ENCODE data around the gene XRCC1.

The XRCC1 gene

GRCh38 chr19:43533546-43534304 lies 41.6 kb downstream of the XRCC1 start:
- H2BK120ac ChIP-seq (ENCODE audit: low read depth, low read length), result no peak overlapping the region
- peaks cover 9 to 30% of the 10 kb centered on the region in 2 donors for H3K36me3 ChIP-seq (replicated peaks in 1 of 2; ENCODE audit: control insufficient read depth in 2 of 2, insufficient read depth in 2 of 2, low read length in 2 of 2)
- peaks cover 4 to 6% of the 10 kb centered on the region in 2 donors for H3K9me3 ChIP-seq (replicated peaks in 1 of 2; ENCODE audit: control insufficient read depth in 2 of 2, insufficient read depth in 1 of 2, low read depth in 1 of 2, low read length in 2 of 2)
- no CpG with 5 or more reads among the region's 41 CpGs for WGBS, 2 donors (ENCODE audit: extremely low coverage in 2 of 2, insufficient read length in 2 of 2, insufficient replicate concordance in 1 of 2)
- no peak overlapping the region for H3K9ac ChIP-seq (ENCODE audit: low read depth, low read length, poor library complexity)
- peak overlapping the region; percentile 88 for H2AFZ ChIP-seq (ENCODE audit: low read length)
- H3K4me3 ChIP-seq (ENCODE audit: low read length in 2 of 2), result peak overlapping the region; percentile 43 to 69
- H4K8ac ChIP-seq (ENCODE audit: low read depth, low read length), result no peak overlapping the region
- H3K79me1 ChIP-seq (ENCODE audit: low read depth, low read length), result no peaks in the 10 kb centered on the region
- H2BK15ac ChIP-seq (ENCODE audit: low read length), result no peak overlapping the region
- no peak overlapping the region for H3K14ac ChIP-seq (ENCODE audit: low read length)
- DNase-seq (ENCODE audit: low spot score), result peak; percentile 99
- H3K27ac ChIP-seq (replicated peaks; ENCODE audit: low read length), result peak overlapping the region; percentile 81
- H3K4me1 ChIP-seq (ENCODE audit: control insufficient read depth in 2 of 2, insufficient read depth in 1 of 2, low read depth in 1 of 2, low read length in 2 of 2), result peaks cover 8 to 13% of the 10 kb centered on the region in 2 donors
- H3K23ac ChIP-seq (ENCODE audit: low read depth, low read length, poor library complexity), result peak overlapping the region; percentile 32
- no peak overlapping the region for H2AK5ac ChIP-seq (ENCODE audit: low read depth, low read length)
- H3K4me2 ChIP-seq (ENCODE audit: insufficient read depth, low read length, poor library complexity, severe bottlenecking), result peak overlapping the region; percentile 65
- H2BK5ac ChIP-seq (ENCODE audit: low read length), result no peak overlapping the region
- no peak overlapping the region for H2BK12ac ChIP-seq (ENCODE audit: low read length)
- no peak overlapping the region for H3K4ac ChIP-seq (ENCODE audit: low read length)
- H3K27me3 ChIP-seq (ENCODE audit: control insufficient read depth in 3 of 3, insufficient read depth in 3 of 3, low read depth in 1 of 3, low read length in 3 of 3), result no peaks in the 10 kb centered on the region
- no peak overlapping the region for H4K91ac ChIP-seq (ENCODE audit: low read depth, low read length, poor library complexity)
- H3K18ac ChIP-seq (ENCODE audit: low read length), result peak overlapping the region; percentile 80

- no peaks in the 10 kb centered on the region for H3K9me3 ChIP-seq (replicated peaks in 1 of 2; ENCODE audit: control insufficient read depth in 2 of 2, insufficient read depth in 1 of 2, low read depth in 1 of 2, low read length in 2 of 2)
- H3K36me3 ChIP-seq (replicated peaks in 1 of 2; ENCODE audit: control insufficient read depth in 2 of 2, insufficient read depth in 2 of 2, low read length in 2 of 2), result peaks cover 3 to 24% of the 10 kb centered on the region in 2 donors
- H2BK15ac ChIP-seq (ENCODE audit: low read length), result no peak within 1 kb of the TSS
- H2BK120ac ChIP-seq (ENCODE audit: low read depth, low read length), result no peak within 1 kb of the TSS
- no peak within 1 kb of the TSS for H3K4ac ChIP-seq (ENCODE audit: low read length)
- peak within 1 kb of the TSS; percentile 89 for H3K18ac ChIP-seq (ENCODE audit: low read length)
- peak within 1 kb of the TSS; percentile 43 to 69 for H3K4me3 ChIP-seq (ENCODE audit: low read length in 2 of 2)
- peaks cover 8 to 13% of the 10 kb centered on the region in 2 donors for H3K4me1 ChIP-seq (ENCODE audit: control insufficient read depth in 2 of 2, insufficient read depth in 1 of 2, low read depth in 1 of 2, low read length in 2 of 2)
- no peak within 1 kb of the TSS for H2BK12ac ChIP-seq (ENCODE audit: low read length)
- DNase-seq (ENCODE audit: low spot score), result peak; percentile 93
- no peak within 1 kb of the TSS for H4K91ac ChIP-seq (ENCODE audit: low read depth, low read length, poor library complexity)
- peak within 1 kb of the TSS; percentile 79 for H3K9ac ChIP-seq (ENCODE audit: low read depth, low read length, poor library complexity)
- H3K27me3 ChIP-seq (ENCODE audit: control insufficient read depth in 3 of 3, insufficient read depth in 3 of 3, low read depth in 1 of 3, low read length in 3 of 3), result no peaks in the 10 kb centered on the region
- H2AFZ ChIP-seq (ENCODE audit: low read length), result peak within 1 kb of the TSS; percentile 88
- H2BK5ac ChIP-seq (ENCODE audit: low read length), result no peak within 1 kb of the TSS
- H3K4me2 ChIP-seq (ENCODE audit: insufficient read depth, low read length, poor library complexity, severe bottlenecking), result peak within 1 kb of the TSS; percentile 65
- H3K14ac ChIP-seq (ENCODE audit: low read length), result no peak within 1 kb of the TSS
- WGBS, 2 donors (ENCODE audit: extremely low coverage in 2 of 2, insufficient read length in 2 of 2, insufficient replicate concordance in 1 of 2), result no CpG with 5 or more reads among the region's 47 CpGs
- peak within 1 kb of the TSS; percentile 81 for H3K27ac ChIP-seq (replicated peaks; ENCODE audit: low read length)
- H4K8ac ChIP-seq (ENCODE audit: low read depth, low read length), result no peak within 1 kb of the TSS
- peak within 1 kb of the TSS; percentile 76 for H2AK5ac ChIP-seq (ENCODE audit: low read depth, low read length)
- no peaks in the 10 kb centered on the region for H3K79me1 ChIP-seq (ENCODE audit: low read depth, low read length)
- peak within 1 kb of the TSS; percentile 32 for H3K23ac ChIP-seq (ENCODE audit: low read depth, low read length, poor library complexity)
Observed at GRCh38 chr19:43532962-43533545, 42.3 kb downstream of the XRCC1 start, which contains the start of gene ZNF575. Gene ZNF575, plus strand, starts transcription at chr19:43533188. Its CDS starts 1,235 bp downstream, at chr19:43534423.

DNA sequence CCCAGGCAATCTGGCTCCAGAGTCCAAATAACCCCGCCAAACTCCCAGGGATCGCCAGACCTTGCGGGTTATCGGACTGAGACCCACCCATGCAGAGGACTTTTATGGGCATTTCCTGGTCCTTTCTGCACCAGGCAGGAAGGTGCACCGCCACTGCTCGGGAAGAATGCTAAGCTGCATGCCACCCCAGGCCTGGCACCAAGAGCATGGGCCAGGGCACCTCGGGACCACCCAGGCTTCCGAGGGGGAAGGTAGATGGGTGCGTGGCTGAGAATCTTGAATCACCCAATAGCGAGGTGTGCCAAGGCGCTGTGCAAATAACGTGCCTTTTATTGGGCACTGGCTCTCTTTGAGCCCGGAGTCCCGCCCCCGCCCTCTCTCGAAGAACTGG lies 42.8 kb downstream of the XRCC1 start:
- H3K36me3 ChIP-seq (replicated peaks in 1 of 2; ENCODE audit: control insufficient read depth in 2 of 2, insufficient read depth in 2 of 2, low read length in 2 of 2), result peaks cover 3 to 19% of the 10 kb centered on the region in 2 donors
- peak overlapping the region; percentile 89 for H3K18ac ChIP-seq (ENCODE audit: low read length)
- no peak for DNase-seq (ENCODE audit: low spot score)
- no peak overlapping the region for H2BK120ac ChIP-seq (ENCODE audit: low read depth, low read length)
- no peak overlapping the region for H4K91ac ChIP-seq (ENCODE audit: low read depth, low read length, poor library complexity)
- no peak overlapping the region for H4K8ac ChIP-seq (ENCODE audit: low read depth, low read length)
- H3K27ac ChIP-seq (replicated peaks; ENCODE audit: low read length), result peak overlapping the region; percentile 81
- peak overlapping the region; percentile 88 for H2AFZ ChIP-seq (ENCODE audit: low read length)
- peak overlapping the region; percentile 63 for H3K4me2 ChIP-seq (ENCODE audit: insufficient read depth, low read length, poor library complexity, severe bottlenecking)
- H3K27me3 ChIP-seq (ENCODE audit: control insufficient read depth in 3 of 3, insufficient read depth in 3 of 3, low read depth in 1 of 3, low read length in 3 of 3), result peaks cover 0 to 2% (median 0%) of the 10 kb centered on the region in 3 experiments
- no peak overlapping the region for H3K4ac ChIP-seq (ENCODE audit: low read length)
- no peak overlapping the region for H3K23ac ChIP-seq (ENCODE audit: low read depth, low read length, poor library complexity)
- H2BK12ac ChIP-seq (ENCODE audit: low read length), result no peak overlapping the region
- no peak overlapping the region for H2BK5ac ChIP-seq (ENCODE audit: low read length)
- H3K4me1 ChIP-seq (ENCODE audit: control insufficient read depth in 2 of 2, insufficient read depth in 1 of 2, low read depth in 1 of 2, low read length in 2 of 2), result peaks cover 8 to 15% of the 10 kb centered on the region in 2 donors
- no CpG with 5 or more reads among the region's 16 CpGs for WGBS, 2 donors (ENCODE audit: extremely low coverage in 2 of 2, insufficient read length in 2 of 2, insufficient replicate concordance in 1 of 2)
- peak overlapping the region; percentile 79 for H3K9ac ChIP-seq (ENCODE audit: low read depth, low read length, poor library complexity)
- no peak overlapping the region for H2BK15ac ChIP-seq (ENCODE audit: low read length)
- H3K4me3 ChIP-seq (ENCODE audit: low read length in 2 of 2), result peak overlapping the region; percentile 43 to 69
- no peaks in the 10 kb centered on the region for H3K79me1 ChIP-seq (ENCODE audit: low read depth, low read length)
- H3K14ac ChIP-seq (ENCODE audit: low read length), result no peak overlapping the region
- H3K9me3 ChIP-seq (replicated peaks in 1 of 2; ENCODE audit: control insufficient read depth in 2 of 2, insufficient read depth in 1 of 2, low read depth in 1 of 2, low read length in 2 of 2), result no peaks in the 10 kb centered on the region
- peak overlapping the region; percentile 76 for H2AK5ac ChIP-seq (ENCODE audit: low read depth, low read length)
